Measurements from ENCODE around the gene PARD3. TPM values are rescaled to one million over a fixed set of nuclear protein-coding genes. Genes with fewer than 3 reads are reported as not detected.
"Not testable (repeated sequence)": the region's sequence is repeated elsewhere in the genome, so short reads cannot be mapped to it uniquely, and the experiment has no call there.

PARD3 gene
- total RNA-seq, 1 donor from 2014 or later, result 98.2 TPM

- FAIRE-seq (no peak), DNase-seq (ENCODE audit: low read depth) (no peak)
- Histone ChIP-seq H3K36me3 (ENCODE audit: control insufficient read depth, insufficient read depth, low read length) (no peaks in the 10 kb centered on the region), H3K4me3 (ENCODE audit: low read depth, low read length) (no peak overlapping the region), H3K27me3 (ENCODE audit: control insufficient read depth, insufficient read depth, low read length) (no peaks in the 10 kb centered on the region)
- TF ChIP-seq CTCF (IDR thresholded peaks at IDR 0.05; ENCODE audit: insufficient read depth, low read length, severe bottlenecking), result no peak
Measured at GRCh38 chr10:34078017-34078744, 736.9 kb downstream of the PARD3 start.

- TF ChIP-seq CTCF (IDR thresholded peaks at IDR 0.05; ENCODE audit: insufficient read depth, low read length, severe bottlenecking), result no peak
- H3K4me3 ChIP-seq (ENCODE audit: low read depth, low read length), result no peak overlapping the region
- H3K36me3 ChIP-seq (ENCODE audit: control insufficient read depth, insufficient read depth, low read length), result no peaks in the 10 kb centered on the region
- no peak for DNase-seq (ENCODE audit: low read depth)
- no peaks in the 10 kb centered on the region for H3K27me3 ChIP-seq (ENCODE audit: control insufficient read depth, insufficient read depth, low read length)
- no peak for FAIRE-seq
Measured at GRCh38 chr10:34076443-34076842, 738.7 kb downstream of the PARD3 start.

GRCh38 chr10:34075254-34075926 lies 739.7 kb downstream of the PARD3 start:
- DNase-seq (ENCODE audit: low read depth), result no peak
- TF ChIP-seq CTCF (IDR thresholded peaks at IDR 0.05; ENCODE audit: insufficient read depth, low read length, severe bottlenecking), result no peak
- Histone ChIP-seq H3K36me3 (ENCODE audit: control insufficient read depth, insufficient read depth, low read length) (no peaks in the 10 kb centered on the region), H3K27me3 (ENCODE audit: control insufficient read depth, insufficient read depth, low read length) (no peaks in the 10 kb centered on the region), H3K4me3 (ENCODE audit: low read depth, low read length) (no peak overlapping the region)
- FAIRE-seq, result no peak

- DNase-seq (ENCODE audit: low read depth), result no peak
- Histone ChIP-seq H3K4me3 (ENCODE audit: low read depth, low read length) (no peak overlapping the region), H3K36me3 (ENCODE audit: control insufficient read depth, insufficient read depth, low read length) (no peaks in the 10 kb centered on the region), H3K27me3 (ENCODE audit: control insufficient read depth, insufficient read depth, low read length) (no peaks in the 10 kb centered on the region)
- TF ChIP-seq CTCF (IDR thresholded peaks at IDR 0.05; ENCODE audit: insufficient read depth, low read length, severe bottlenecking), result no peak
- no peak for FAIRE-seq
Measured at GRCh38 chr10:34074051-34074450, 741.0 kb downstream of the PARD3 start.

GRCh38 chr10:34067741-34068140 lies 747.4 kb downstream of the PARD3 start:
- not testable (repeated sequence) for FAIRE-seq

GRCh38 chr10:34063592-34063991 lies 751.5 kb downstream of the PARD3 start:
- no peak for DNase-seq (ENCODE audit: low read depth)
- FAIRE-seq, result no peak
- H3K36me3 ChIP-seq (ENCODE audit: control insufficient read depth, insufficient read depth, low read length), result no peaks in the 10 kb centered on the region
- TF ChIP-seq CTCF (IDR thresholded peaks at IDR 0.05; ENCODE audit: insufficient read depth, low read length, severe bottlenecking), result no peak
- no peak overlapping the region for H3K4me3 ChIP-seq (ENCODE audit: low read depth, low read length)
- no peaks in the 10 kb centered on the region for H3K27me3 ChIP-seq (ENCODE audit: control insufficient read depth, insufficient read depth, low read length)

More at GRCh38 chr10:34067741-34068140, 747.4 kb downstream of the PARD3 start:
- H3K27me3 ChIP-seq (ENCODE audit: control insufficient read depth, insufficient read depth, low read length); DNase-seq (ENCODE audit: low read depth); H3K36me3 ChIP-seq (ENCODE audit: control insufficient read depth, insufficient read depth, low read length); H3K4me3 ChIP-seq (ENCODE audit: low read depth, low read length): not testable (repeated sequence)
